Measurements from ENCODE around the gene SLF2.

Gene SLF2

DNA sequence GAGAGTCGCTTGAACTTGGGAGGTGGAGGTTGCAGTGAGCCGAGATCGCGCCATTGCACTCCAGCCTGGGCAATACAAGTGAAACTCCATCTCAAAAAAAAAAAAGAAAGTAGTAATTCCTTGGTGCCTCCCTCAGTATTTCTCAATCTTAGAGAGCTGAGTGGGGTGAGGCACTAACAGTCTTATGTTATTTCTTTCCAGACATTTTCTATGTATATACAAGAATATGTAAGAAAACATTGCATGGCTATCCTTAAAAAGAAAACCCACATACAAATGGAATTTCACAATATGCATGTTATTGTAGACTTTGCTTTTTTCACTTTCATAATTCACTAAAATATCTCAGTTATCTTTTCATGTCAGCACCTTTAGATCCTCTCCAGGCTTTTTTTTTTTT, 13.6 kb upstream of the SLF2 start:
- TF ChIP-seq, protein P1, sequence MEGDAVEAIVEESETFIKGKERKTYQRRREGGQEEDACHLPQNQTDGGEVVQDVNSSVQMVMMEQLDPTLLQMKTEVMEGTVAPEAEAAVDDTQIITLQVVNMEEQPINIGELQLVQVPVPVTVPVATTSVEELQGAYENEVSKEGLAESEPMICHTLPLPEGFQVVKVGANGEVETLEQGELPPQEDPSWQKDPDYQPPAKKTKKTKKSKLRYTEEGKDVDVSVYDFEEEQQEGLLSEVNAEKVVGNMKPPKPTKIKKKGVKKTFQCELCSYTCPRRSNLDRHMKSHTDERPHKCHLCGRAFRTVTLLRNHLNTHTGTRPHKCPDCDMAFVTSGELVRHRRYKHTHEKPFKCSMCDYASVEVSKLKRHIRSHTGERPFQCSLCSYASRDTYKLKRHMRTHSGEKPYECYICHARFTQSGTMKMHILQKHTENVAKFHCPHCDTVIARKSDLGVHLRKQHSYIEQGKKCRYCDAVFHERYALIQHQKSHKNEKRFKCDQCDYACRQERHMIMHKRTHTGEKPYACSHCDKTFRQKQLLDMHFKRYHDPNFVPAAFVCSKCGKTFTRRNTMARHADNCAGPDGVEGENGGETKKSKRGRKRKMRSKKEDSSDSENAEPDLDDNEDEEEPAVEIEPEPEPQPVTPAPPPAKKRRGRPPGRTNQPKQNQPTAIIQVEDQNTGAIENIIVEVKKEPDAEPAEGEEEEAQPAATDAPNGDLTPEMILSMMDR (IDR thresholded peaks at IDR 0.05): no peak

DNA sequence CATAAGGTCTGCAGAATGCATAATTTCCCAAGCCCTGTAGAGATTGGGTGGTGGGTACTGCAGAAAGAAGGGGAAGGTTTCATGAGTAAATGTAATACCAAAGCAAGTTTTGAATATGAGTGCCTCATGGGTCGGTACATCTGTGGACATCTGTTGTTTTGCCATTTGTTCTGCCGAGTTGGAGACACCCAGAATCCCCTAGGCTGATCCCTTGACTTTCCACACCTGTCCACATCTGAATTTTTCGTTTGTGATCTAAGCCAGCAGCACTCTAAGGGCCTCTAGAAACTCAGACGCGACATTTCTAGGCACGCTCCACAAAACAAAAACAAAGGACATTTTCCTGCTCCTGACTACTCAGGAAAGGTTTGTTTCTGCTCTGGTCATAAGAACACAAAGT, 11.7 kb upstream of the SLF2 start:
- TF ChIP-seq, protein P1 (IDR thresholded peaks at IDR 0.05): no peak

DNA sequence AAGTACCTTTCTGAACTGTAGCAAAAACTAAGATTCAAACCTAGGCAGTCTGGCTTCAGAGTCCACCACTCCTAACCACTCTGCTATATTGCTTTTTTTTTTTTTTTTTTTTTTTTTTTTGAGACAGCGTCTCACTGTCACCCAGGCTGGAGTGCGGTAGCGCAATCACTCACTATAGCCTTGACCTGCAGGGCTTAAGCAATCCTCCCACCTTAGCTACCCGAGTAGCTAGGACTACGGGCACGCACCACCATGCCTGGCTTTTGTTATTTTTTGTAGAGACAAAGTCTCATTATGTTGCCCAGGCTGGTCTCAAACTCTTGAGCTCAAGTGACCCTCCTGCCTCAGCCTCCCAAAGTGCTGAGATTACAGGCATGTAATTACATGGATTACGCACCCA, 10.1 kb upstream of the SLF2 start:
- TF ChIP-seq, protein P1 (IDR thresholded peaks at IDR 0.05): no peak

DNA sequence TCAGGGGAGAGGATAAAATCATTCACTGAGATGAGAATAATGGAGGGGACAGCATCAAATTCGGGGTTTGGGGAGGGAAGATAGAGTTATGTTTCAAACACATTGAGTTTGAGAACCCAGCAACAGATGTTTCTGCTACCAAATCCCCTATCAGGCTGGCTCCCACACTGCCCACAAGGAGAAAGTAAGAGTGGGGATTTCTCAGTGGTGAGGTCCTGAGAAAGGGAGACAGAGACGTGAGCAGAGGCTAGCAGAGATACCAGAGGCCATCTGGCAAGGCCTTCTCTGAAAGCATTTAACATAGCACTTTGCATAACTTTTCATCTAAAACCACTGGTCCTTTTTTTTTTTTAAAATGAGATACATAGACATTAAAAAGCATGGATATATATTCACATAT, 7.8 kb upstream of the SLF2 start:
- TF ChIP-seq, protein P1 (IDR thresholded peaks at IDR 0.05): no peak

DNA sequence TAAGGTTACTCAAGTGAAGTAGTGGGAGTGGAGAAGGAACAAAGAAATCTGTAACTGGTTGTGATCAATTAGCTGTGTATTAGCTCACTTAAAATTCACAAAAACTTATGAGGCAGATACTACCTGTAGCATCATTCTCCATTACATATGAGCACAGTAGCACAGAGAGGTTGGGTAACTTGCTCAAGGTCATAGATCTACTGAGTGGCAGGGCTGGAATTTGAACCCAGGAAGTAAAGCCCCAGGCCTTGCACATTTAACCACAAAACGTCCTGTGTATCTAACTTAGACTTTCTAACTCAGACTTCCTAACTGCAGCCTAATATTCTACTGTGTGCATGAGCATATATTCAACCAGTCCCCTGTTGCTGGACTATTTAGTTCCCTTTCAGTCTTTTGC, 5.6 kb upstream of the SLF2 start:
- TF ChIP-seq, protein P1 (IDR thresholded peaks at IDR 0.05): no peak

DNA sequence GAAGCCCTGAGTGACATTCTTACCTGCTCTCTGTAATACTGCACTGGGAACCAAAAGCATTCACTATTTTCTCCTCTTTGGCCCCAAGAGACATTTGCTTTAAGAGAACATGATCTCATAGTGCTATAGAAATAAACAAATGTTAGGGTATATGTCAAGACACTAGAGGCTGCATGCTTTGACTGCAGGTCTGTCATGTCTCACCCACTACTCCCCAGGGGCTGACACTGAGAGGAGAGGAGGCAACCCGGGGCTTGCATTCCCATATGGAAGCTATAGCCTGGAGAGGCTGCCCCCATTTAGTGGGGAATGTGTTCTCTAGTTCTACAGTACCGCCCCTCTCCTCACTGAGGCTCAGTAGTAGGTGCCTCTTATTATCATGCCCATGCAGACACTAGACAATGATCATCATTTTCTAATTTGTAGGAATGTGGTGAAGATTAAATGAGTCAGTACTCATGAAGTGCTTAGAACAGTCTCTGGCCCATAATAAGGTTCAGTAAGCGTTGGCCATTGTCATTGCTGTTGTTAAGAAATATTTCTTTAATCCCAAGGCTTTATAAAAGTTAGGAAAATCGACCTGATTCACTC, 4.9 kb upstream of the SLF2 start:
- TF ChIP-seq, protein P1 (IDR thresholded peaks at IDR 0.05): no peak

DNA sequence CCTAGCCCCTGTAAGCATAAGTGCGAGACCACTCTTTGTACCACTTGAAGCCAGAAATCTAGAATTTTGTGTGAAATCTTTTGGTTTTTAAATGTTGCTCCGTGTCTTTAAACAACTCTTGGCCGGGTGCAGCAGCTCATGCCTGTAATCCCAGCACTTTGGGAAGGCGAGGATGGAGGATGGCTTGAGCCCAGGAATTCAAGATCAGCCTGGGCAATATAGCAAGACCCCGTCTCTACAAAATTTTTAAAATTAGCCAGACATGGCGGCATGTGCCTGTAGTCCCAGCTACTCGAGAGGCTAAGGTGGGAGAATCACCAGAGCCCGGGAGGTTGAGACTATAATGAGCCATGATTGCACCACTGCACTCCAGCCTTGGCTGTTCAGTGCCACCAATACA, 4.4 kb upstream of the SLF2 start:
- TF ChIP-seq, protein P1 (IDR thresholded peaks at IDR 0.05): no peak

Measured in LNCAP (cell line).